Pancreas (tissue), 10 donors: ENCODE results near the gene ZNF718. TPM values are rescaled to one million over a fixed set of nuclear protein-coding genes. Genes with fewer than 3 reads are reported as not detected.
"Not testable (repeated sequence)": the region's sequence is repeated elsewhere in the genome, so short reads cannot be mapped to it uniquely, and the experiment has no call there.

ENCODE experiments used
- ATAC-seq, 4 donors: fragments of 200-7000 bp; cut with Tn5 transposase; one replicate each; pipeline versions ENCODE4 v1.8.0 to v1.9.1; 2020; ENCODE audit warnings: mild to moderate bottlenecking in 4 of 4, moderate library complexity in 4 of 4
- DNase-seq, 6 donors: peaks; one replicate each; pipeline ENCODE4 v3.0.0-alpha.2; 2020
- FAIRE-seq: peaks from 2 replicates; lab custom pipeline; 2012; peaks lifted over from hg19 to GRCh38; lab: Jason Lieb, UNC
- H3K27ac ChIP-seq, 4 donors: fragments of 200-600 bp; sonication (generic); 1 replicate in 3 of 4; 2 replicates in 1 of 4; pipeline versions ENCODE4 v1.5.0 to v1.8.0; 2020
- H3K27me3 ChIP-seq, 4 donors: fragments of 200-600 bp; one replicate each; pipeline ENCODE4 v1.8.0; 2021
- H3K36me3 ChIP-seq, 3 donors: fragments of 200-600 bp; sonication (generic) in 1 of 3; one replicate each; pipeline versions ENCODE4 v1.5.0 to v1.8.0; 2020 to 2021
- H3K4me1 ChIP-seq, 3 donors: fragments of 200-600 bp; one replicate each; pipeline ENCODE4 v1.8.0; 2021
- H3K4me3 ChIP-seq, 4 donors: fragments of 200-600 bp; sonication (generic) in 2 of 4; one replicate each; pipeline versions ENCODE4 v1.5.0 to v1.8.0; 2020 to 2021
- H3K9me3 ChIP-seq, 4 donors: fragments of 200-600 bp; one replicate each; pipeline ENCODE4 v1.8.0; 2021
- WGBS, 2 donors: extraction: QIAGEN DNeasy Blood & Tissue Kit; methylation state at CpG; one replicate each; pipeline ENCODE4 v1.1.7; 2013; 5-methylcytosine and 5-hydroxymethylcytosine counted together
- intact Hi-C, 3 donors: fragments of 100-400 bp; cut with DNase I; formaldehyde crosslinking; loops; one replicate each; pipeline versions ENCODE4 v1.11.1 to v1.14.2; 2022
- polyA plus RNA-seq, 2 donors: library from polyadenylated mRNA; stranded (reverse); fragments of 200-250 nt; gene quantifications; one replicate each; pipeline ENCODE4 v1.2.3, GENCODE V29; 2013
- total RNA-seq, 6 donors: library from RNA; stranded (reverse); fragmentation: NEBNext Ultra II Directional in 4 of 6; extraction: Animal tissue kit (Norgen Biotek cat#: 25700) in 4 of 6; gene quantifications; one replicate each; pipeline versions ENCODE4 v1.2.1 to v1.2.4, GENCODE V29; 2021 to 2023
- TF ChIP-seq, protein P1 (sequence below), 4 donors: fragments of 200-600 bp; sonication (generic) in 3 of 4; IDR thresholded peaks; one replicate each; pipeline versions ENCODE4 v1.5.0 to v1.8.0; 2021; ENCODE audit warnings: antibody characterized with exemption in 4 of 4
- donor health status: healthy with polysubstance abuse.
- donor health status: DM: no; HTN: no; CAD: no; lungs with moderate emphysema.
- donor health status: DM: no; HTN: no; CAD: no.
- donor health status: control.
- donor health status: control.
- donor health status: Bipolar disorder and iron deficiency.
- donor health status: DM: yes; HTN: yes; CAD: no.
- donor health status: DM: no; HTN: no; CAD: no.
- donor health status: DM: no; HTN: no; CAD: no.
- donor health status: DM: yes; HTN: yes; CAD: no.

The ZNF718 gene
- total and polyA plus RNA-seq, 8 donors: 1.2 to 5.8 (median 2.1) TPM

DNA sequence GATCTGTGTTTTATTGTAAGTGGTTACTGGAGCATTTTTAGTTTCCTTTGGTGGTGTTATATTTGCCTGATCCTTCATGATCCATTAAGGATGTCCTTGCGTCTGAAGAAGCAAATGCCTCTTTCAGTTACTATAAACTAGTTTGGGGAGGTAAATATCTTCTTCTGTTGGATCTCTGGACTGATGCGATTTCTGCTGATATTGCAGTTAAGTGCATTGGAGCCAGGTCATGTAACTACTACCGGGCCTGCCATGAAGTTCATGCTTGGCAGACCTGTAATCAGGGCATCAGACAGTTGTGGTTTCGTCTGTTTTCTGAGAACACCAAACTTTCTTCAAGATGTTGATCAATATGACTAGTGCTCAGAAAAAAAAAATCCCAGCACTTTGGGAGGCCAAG, 22.9 kb downstream of the ZNF718 start:
- WGBS, 2 donors: 97% methylated on average over 4 of the region's 4 CpGs
- ATAC-seq (no peak), FAIRE-seq (no peak), DNase-seq (no peak)
- Histone ChIP-seq H3K36me3 (no peaks in the 10 kb centered on the region), H3K9me3 (peaks cover 0 to 20% (median 9%) of the 10 kb centered on the region in 4 donors), H3K4me1 (no peaks in the 10 kb centered on the region), H3K27me3 (no peaks in the 10 kb centered on the region), H3K27ac (no peak overlapping the region), H3K4me3 (no peak overlapping the region)
- TF ChIP-seq, protein P1, sequence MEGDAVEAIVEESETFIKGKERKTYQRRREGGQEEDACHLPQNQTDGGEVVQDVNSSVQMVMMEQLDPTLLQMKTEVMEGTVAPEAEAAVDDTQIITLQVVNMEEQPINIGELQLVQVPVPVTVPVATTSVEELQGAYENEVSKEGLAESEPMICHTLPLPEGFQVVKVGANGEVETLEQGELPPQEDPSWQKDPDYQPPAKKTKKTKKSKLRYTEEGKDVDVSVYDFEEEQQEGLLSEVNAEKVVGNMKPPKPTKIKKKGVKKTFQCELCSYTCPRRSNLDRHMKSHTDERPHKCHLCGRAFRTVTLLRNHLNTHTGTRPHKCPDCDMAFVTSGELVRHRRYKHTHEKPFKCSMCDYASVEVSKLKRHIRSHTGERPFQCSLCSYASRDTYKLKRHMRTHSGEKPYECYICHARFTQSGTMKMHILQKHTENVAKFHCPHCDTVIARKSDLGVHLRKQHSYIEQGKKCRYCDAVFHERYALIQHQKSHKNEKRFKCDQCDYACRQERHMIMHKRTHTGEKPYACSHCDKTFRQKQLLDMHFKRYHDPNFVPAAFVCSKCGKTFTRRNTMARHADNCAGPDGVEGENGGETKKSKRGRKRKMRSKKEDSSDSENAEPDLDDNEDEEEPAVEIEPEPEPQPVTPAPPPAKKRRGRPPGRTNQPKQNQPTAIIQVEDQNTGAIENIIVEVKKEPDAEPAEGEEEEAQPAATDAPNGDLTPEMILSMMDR (IDR thresholded peaks at IDR 0.05): no peak
- intact Hi-C loops: no loop called here

DNA sequence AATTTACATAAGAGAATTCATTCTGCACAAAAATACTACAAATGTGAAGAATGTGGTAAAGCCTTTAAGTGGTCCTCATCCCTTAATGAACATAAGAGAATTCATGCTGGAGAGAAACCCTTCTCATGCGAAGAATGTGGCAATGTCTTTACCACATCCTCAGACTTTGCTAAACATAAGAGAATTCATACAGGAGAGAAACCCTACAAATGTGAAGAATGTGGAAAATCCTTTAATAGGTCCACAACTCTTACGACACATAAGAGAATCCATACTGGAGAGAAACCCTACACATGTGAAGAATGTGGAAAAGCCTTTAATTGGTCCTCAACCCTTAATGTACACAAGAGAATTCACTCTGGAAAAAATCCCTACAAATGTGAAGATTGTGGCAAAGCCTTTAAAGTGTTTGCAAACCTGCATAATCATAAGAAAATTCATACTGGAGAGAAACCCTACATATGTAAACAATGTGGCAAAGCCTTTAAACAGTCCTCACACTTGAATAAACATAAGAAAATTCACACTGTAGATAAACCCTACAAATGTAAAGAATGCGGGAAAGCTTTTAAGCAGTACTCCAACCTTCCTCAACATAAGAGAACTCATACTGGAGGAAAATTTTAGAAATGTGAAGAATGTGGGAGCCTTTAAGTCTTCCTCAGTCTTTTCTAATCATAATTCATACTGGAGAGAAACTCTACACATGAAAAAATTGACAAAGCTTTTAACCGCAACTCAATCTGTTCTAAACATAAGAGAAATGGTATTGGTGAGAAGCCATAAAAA, 37.4 kb downstream of the ZNF718 start:
- intact Hi-C loops: no loop called here
- 96% methylated on average over 4 of the region's 4 CpGs for WGBS, 2 donors
- DNase-seq (no peak), FAIRE-seq (no peak), ATAC-seq (no peak)
- TF ChIP-seq, protein P1 (IDR thresholded peaks at IDR 0.05): no peak
- Histone ChIP-seq H3K4me1 (no peaks in the 10 kb centered on the region), H3K36me3 (no peaks in the 10 kb centered on the region), H3K4me3 (no peak overlapping the region), H3K27ac (no peak overlapping the region), H3K27me3 (no peaks in the 10 kb centered on the region), H3K9me3 (peaks cover 0 to 33% (median 5%) of the 10 kb centered on the region in 4 donors)

DNA sequence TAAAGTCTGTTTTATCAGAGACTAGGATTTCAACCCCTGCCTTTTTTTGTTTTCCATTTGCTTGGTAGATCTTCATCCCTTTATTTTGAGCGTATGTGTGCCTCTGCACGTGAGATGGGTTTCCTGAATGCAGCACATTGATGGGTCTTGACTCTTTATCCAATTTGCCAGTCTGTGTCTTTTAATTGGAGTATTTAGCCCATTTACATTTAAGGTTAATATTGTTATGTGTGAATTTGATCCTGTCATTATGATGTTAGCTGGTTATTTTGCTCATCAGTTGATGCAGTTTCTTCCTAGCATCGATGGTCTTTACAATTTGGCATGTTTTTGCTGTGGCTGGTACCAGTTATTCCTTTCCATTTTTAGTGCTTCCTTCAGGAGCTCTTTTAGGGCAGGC, 45.3 kb downstream of the ZNF718 start:
- DNase-seq, H3K9me3 ChIP-seq, ATAC-seq, H3K27me3 ChIP-seq, FAIRE-seq, H3K4me1 ChIP-seq, H3K4me3 ChIP-seq, H3K27ac ChIP-seq, intact Hi-C loops, H3K36me3 ChIP-seq: not testable (repeated sequence)
- WGBS, 2 donors: 95 to 96% methylated on average over 3 of the region's 3 CpGs

DNA sequence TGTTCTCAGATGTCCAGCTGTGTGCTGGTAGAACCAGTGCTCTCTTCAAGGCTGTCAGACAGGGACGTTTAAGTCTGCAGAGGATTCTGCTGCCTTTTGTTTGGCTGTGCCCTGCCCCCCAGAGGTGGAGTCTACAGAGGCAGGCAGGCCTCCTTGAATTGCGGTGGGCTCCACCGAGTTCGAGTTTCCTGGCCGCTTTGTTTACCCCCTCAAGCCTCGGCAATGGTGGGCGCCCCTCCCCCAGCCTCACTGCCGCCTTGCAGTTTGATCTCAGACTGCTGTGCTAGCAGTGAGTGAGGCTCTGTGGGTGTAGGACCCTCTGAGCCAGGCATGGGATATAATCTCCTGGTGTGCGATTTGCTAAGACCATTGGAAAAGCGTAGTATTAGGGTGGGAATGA, 47.0 kb downstream of the ZNF718 start:
- H3K4me3 ChIP-seq, H3K36me3 ChIP-seq, H3K4me1 ChIP-seq, H3K9me3 ChIP-seq, DNase-seq, intact Hi-C loops, H3K27ac ChIP-seq, H3K27me3 ChIP-seq, ATAC-seq, FAIRE-seq: not testable (repeated sequence)
- WGBS, 2 donors: 95 to 98% methylated on average over 10 of the region's 10 CpGs

DNA sequence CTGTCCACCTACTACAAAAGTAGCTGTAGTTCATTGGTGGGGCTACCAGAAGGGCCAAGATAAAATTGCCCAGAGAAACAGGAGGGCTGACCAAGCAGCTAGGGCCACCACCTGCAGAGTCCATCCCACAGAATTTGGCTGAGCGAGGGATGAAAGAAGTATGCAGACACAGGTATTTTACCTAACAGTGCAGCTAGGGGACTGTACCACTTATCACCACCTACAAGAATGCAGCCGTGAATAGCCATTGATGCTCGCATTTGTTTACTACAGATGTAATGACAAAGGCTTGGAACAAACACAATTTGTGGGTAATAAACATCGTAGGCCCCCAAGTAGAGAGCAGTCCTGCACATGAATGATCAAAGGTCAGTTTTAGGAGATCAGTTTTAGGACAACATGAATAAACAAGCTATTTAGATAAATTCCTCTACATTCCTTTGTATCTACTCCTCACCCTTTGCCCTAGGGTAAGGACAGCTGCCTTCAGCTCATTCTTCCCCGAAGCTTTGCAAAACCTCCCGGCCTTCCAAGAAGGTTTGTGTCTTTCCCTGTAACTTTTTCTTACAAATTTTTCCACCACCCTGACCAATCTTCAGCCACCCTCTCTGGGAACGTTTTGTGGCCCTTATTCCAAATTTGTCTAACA, 49.5 kb downstream of the ZNF718 start:
- no peak for FAIRE-seq
- Histone ChIP-seq H3K9me3 (no peaks in the 10 kb centered on the region), H3K27me3 (no peaks in the 10 kb centered on the region), H3K36me3 (no peaks in the 10 kb centered on the region), H3K4me3 (no peak overlapping the region), H3K4me1 (no peaks in the 10 kb centered on the region), H3K27ac (no peak overlapping the region)
- DNase-seq: no peak
- 75 to 80% methylated on average over 7 of the region's 7 CpGs for WGBS, 2 donors
- intact Hi-C loops: no loop called here
- no peak for ATAC-seq
- TF ChIP-seq, protein P1 (IDR thresholded peaks at IDR 0.05): no peak

DNA sequence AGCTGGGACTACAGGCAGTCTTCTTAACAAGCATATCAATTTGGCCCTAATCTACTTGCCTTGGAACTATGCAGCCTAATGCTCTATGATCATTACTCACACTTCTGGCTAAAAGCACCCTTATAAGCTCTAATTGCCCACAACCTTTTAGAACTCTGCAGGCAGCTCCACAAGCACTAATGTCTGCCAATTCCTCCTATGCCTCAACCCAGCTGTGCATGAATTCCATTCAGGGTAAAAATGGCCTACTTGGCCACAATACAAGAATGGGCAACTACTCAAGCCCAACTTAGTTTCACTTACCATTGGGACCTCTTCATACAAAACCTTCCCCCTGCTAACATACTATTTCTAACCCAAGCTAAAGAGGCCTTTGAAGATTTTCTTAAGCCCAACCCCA, 51.7 kb downstream of the ZNF718 start:
- H3K4me1 ChIP-seq: no peaks in the 10 kb centered on the region
- no peak overlapping the region for H3K4me3 ChIP-seq
- intact Hi-C loops: no loop called here
- ATAC-seq (no peak), DNase-seq (no peak), FAIRE-seq (no peak)
- no peaks in the 10 kb centered on the region for H3K9me3 ChIP-seq
- TF ChIP-seq, protein P1 (IDR thresholded peaks at IDR 0.05): no peak
- no peaks in the 10 kb centered on the region for H3K27me3 ChIP-seq
- H3K27ac ChIP-seq: no peak overlapping the region
- no peaks in the 10 kb centered on the region for H3K36me3 ChIP-seq
